ENCODE data around the gene CLIC4. TPM values are rescaled to one million over a fixed set of nuclear protein-coding genes. Genes with fewer than 3 reads are reported as not detected.

CLIC4 gene
- total RNA-seq, 1 experiment from 2014 or later: 230 TPM

- no peak overlapping the region for H4K8ac ChIP-seq (replicated peaks; ENCODE audit: insufficient read length, low read depth, low read length)
- no peak overlapping the region for H4K91ac ChIP-seq (ENCODE audit: insufficient read length, low read depth, low read length)
- H3K9me3 ChIP-seq (ENCODE audit: control insufficient read depth, low read depth, low read length): no peaks in the 10 kb centered on the region
- no peak overlapping the region for H3K56ac ChIP-seq (ENCODE audit: insufficient read length, low read depth, low read length)
- DNase-seq: peak; percentile 76
- no peaks in the 10 kb centered on the region for H3K27me3 ChIP-seq (ENCODE audit: insufficient read depth, low read length)
- H3K9ac ChIP-seq (ENCODE audit: extremely low read depth, insufficient read length, low read length): no peak overlapping the region
- no peak overlapping the region for H3K4ac ChIP-seq (ENCODE audit: low read depth, low read length)
- H2AFZ ChIP-seq (ENCODE audit: low read length): no peak overlapping the region
- H3K79me1 ChIP-seq (ENCODE audit: insufficient read depth, low read depth, low read length, poor library complexity, severe bottlenecking): no peaks in the 10 kb centered on the region
- no peak overlapping the region for H2BK15ac ChIP-seq (ENCODE audit: low read depth, low read length)
- H3K23ac ChIP-seq (ENCODE audit: insufficient read length, low read depth, low read length): no peak overlapping the region
- Mint-ChIP-seq H3K27ac (peak overlapping the region; percentile 68 to 89 (median 78); a peak in 5 of 7 replicates), H3K27me3 (ENCODE audit: low read depth) (no peaks in the 10 kb centered on the region), H3K36me3 (ENCODE audit: insufficient read depth in 1 of 3, low read depth in 3 of 3) (peaks cover 14 to 19% (median 15%) of the 10 kb centered on the region in 3 experiments), H3K4me3 (peak overlapping the region; percentile 5 to 58; a peak in 3 of 5 replicates), H3K9me3 (no peaks in the 10 kb centered on the region; a peak in 1 of 5 replicates), H3K4me1 (peaks cover 51 to 58% of the 10 kb centered on the region in 2 experiments)
- WGBS (ENCODE audit: extremely low coverage, insufficient read length, low lambda C conversion rate): no CpG with 5 or more reads among the region's 10 CpGs
- no peak overlapping the region for H2BK120ac ChIP-seq (ENCODE audit: low read depth, low read length, poor library complexity, severe bottlenecking)
- no peak overlapping the region for H2BK20ac ChIP-seq (ENCODE audit: low read depth, low read length, poor library complexity, severe bottlenecking)
- H4K20me1 ChIP-seq (ENCODE audit: control insufficient read depth, insufficient read depth, insufficient read length): no peaks in the 10 kb centered on the region
- no peak overlapping the region for H2AK5ac ChIP-seq (ENCODE audit: insufficient read length, low read length)
- peaks cover 17% of the 10 kb centered on the region for H3K4me1 ChIP-seq (ENCODE audit: insufficient read depth, low read length)
- peaks cover 24% of the 10 kb centered on the region; the same call in 1 of the 2 replicates for H3K79me2 ChIP-seq (ENCODE audit: insufficient read depth, low read length)
- no peak overlapping the region for H3K18ac ChIP-seq (ENCODE audit: insufficient read length, low read depth, low read length)
- no peak overlapping the region for H3K4me2 ChIP-seq (ENCODE audit: insufficient read depth, insufficient read length, low read length)
- no peak overlapping the region for H3K14ac ChIP-seq (ENCODE audit: insufficient read depth, low read length)
- H4K5ac ChIP-seq (ENCODE audit: insufficient read length, low read depth, low read length): no peak overlapping the region
- TF ChIP-seq CTCF (conservative IDR thresholded peaks at IDR 0.05): no peak
- no peak overlapping the region for H2BK12ac ChIP-seq (ENCODE audit: insufficient read length, low read depth, low read length)
- no peak overlapping the region for H3T11ph ChIP-seq (ENCODE audit: low read length)
- H3K27ac ChIP-seq (ENCODE audit: insufficient read length, low read depth, low read length): no peak overlapping the region
- H3K23me2 ChIP-seq (ENCODE audit: insufficient read length, low read depth, low read length, poor library complexity, severe bottlenecking): peaks cover 5% of the 10 kb centered on the region
- H2BK5ac ChIP-seq (ENCODE audit: insufficient read length, low read length): no peak overlapping the region
Measured at GRCh38 chr1:24743404-24744211, 1.6 kb upstream of the CLIC4 start.

Measured in H9 (cell line).